ENCODE results near the gene BARHL1.

BARHL1 gene

GRCh38 chr9:132622159-132622558, 39.8 kb downstream of the BARHL1 start:
- no peak for TF ChIP-seq CTCF (conservative IDR thresholded peaks at IDR 0.05; ENCODE audit: control insufficient read depth, insufficient read depth, low read depth, low read length)
- DNase-seq (ENCODE audit: low read depth) = peak; percentile 38
- no peak overlapping the region for H3K4me3 ChIP-seq (ENCODE audit: control insufficient read depth, low read depth, low read length)

GRCh38 chr9:132626285-132626684, 43.9 kb downstream of the BARHL1 start:
- no peak for DNase-seq (ENCODE audit: low read depth)
- no peak overlapping the region for H3K4me3 ChIP-seq (ENCODE audit: control insufficient read depth, low read depth, low read length)
- no peak for TF ChIP-seq CTCF (conservative IDR thresholded peaks at IDR 0.05; ENCODE audit: control insufficient read depth, insufficient read depth, low read depth, low read length)

GRCh38 chr9:132627106-132627505, 44.7 kb downstream of the BARHL1 start:
- TF ChIP-seq CTCF (conservative IDR thresholded peaks at IDR 0.05; ENCODE audit: control insufficient read depth, insufficient read depth, low read depth, low read length) = no peak
- H3K4me3 ChIP-seq (ENCODE audit: control insufficient read depth, low read depth, low read length) = no peak overlapping the region
- no peak for DNase-seq (ENCODE audit: low read depth)

- no peak for DNase-seq (ENCODE audit: low read depth)
- no peak for TF ChIP-seq CTCF (conservative IDR thresholded peaks at IDR 0.05; ENCODE audit: control insufficient read depth, insufficient read depth, low read depth, low read length)
Observed at GRCh38 chr9:132627594-132627993, 45.2 kb downstream of the BARHL1 start.

DNA sequence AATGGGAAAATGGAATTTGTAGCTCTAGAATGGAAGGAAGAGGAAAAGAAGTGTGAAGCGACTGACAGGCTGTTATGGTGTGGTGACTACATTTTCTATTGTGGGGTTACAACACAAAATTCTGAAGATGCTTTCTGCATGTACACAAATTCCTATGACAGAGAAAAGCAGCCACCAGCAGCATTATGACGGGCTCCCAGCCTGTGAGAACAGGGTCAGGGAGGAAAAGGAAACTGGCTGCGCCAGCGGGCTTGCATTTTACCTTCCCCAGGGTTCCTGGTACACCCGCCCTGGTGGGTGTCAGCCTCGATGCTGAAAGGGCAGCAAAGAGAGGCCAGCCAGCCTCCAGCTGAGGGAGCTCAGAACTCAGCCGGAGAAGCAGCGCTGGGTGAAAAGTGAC, 46.3 kb downstream of the BARHL1 start:
- DNase-seq (ENCODE audit: low read depth) = no peak
- no peak for TF ChIP-seq CTCF (conservative IDR thresholded peaks at IDR 0.05; ENCODE audit: control insufficient read depth, insufficient read depth, low read depth, low read length)

More at GRCh38 chr9:132627594-132627993, 45.2 kb downstream of the BARHL1 start:
- no peak overlapping the region for H3K4me3 ChIP-seq (ENCODE audit: control insufficient read depth, low read depth, low read length)

DNA sequence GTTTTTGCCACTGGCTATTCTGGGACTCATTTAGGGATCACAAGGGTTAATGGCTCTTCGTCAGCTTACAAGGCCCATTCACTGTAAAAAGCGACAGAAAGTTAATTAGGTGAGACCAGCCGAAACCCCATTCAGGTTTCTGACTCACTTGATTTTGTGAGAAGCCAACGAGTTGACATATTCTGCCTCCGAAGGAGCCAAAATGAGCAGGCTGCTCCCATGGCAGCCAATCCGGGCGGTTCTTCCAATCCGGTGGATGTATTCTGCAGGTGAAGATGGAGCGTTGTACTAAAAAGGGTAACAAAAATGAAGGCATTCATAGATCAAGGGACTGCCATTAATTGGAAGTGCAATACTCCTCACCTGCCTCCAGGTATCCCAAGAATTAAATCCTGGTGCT, 47.7 kb downstream of the BARHL1 start:
- DNase-seq (ENCODE audit: low read depth) = no peak
- H3K4me3 ChIP-seq (ENCODE audit: control insufficient read depth, low read depth, low read length) = no peak overlapping the region
- TF ChIP-seq CTCF (conservative IDR thresholded peaks at IDR 0.05; ENCODE audit: control insufficient read depth, insufficient read depth, low read depth, low read length) = no peak

More for the DNA sequence above, 46.3 kb downstream of the BARHL1 start:
- no peak overlapping the region for H3K4me3 ChIP-seq (ENCODE audit: control insufficient read depth, low read depth, low read length)

DNA sequence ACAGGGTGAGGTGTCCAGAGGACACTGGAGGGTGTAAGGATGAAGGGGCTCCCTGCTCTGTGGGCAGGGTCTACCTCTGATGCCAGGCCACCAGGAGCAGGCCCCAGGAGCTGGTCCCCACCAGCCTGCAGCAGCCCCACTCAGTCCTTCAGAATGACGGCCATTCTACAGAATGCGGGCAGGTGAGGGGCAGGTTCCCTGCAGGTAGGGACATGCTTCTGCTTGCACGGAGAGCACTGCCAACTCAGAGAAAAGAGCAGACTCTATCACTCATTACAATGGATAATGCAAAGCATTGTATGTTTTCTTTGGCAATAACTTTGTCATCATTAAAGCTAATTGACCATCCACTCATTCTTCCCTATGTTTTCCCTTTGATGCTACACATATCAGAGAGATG, 48.4 kb downstream of the BARHL1 start:
- no peak overlapping the region for H3K4me3 ChIP-seq (ENCODE audit: control insufficient read depth, low read depth, low read length)
- TF ChIP-seq CTCF (conservative IDR thresholded peaks at IDR 0.05; ENCODE audit: control insufficient read depth, insufficient read depth, low read depth, low read length) = no peak
- no peak for DNase-seq (ENCODE audit: low read depth)

Data from fibroblast of mammary gland (primary cell).